ENCODE data around the gene KIF5C.
"Not testable (repeated sequence)": the region's sequence is repeated elsewhere in the genome, so short reads cannot be mapped to it uniquely, and the experiment has no call there.

KIF5C gene

DNA sequence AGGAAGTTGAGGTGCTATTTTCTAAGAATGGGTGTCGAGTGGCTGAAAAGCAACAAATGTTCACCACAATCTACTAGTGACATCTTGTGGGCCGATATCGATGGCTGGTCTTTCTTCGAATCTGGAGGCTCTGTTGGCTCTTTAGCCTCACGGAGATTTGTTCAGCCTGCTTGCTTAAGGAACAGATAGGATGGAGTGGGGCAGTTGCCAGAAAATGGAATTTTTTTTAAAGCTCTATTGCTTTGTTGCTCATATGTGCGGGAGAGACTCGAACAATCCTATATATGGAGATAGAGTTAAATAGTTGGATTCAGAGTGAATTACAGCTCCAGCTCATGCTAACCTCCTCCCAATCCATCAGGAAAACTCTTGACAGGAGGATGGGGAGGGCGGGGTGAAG lies 92.6 kb downstream of the KIF5C start:
- DNase-seq = no peak

DNA sequence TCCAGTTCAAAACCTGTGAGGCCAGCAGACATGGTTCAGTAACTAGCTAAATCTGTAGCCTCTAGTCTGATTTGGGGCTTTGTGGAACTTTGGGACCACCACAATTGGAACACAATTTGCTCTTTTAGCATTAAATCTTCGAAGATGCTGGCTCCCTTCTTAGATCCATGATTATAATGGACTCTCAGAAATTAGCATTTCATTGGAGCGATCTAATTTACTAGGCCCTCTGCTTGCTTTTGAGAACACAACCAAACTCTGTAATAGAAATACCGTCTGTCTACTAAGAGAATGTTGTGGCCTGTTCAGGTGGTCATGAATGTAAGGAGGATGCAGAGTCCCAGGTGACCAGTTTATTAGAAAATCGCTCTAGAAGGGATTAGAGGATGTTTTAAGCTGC lies 93.3 kb downstream of the KIF5C start:
- DNase-seq = no peak

DNA sequence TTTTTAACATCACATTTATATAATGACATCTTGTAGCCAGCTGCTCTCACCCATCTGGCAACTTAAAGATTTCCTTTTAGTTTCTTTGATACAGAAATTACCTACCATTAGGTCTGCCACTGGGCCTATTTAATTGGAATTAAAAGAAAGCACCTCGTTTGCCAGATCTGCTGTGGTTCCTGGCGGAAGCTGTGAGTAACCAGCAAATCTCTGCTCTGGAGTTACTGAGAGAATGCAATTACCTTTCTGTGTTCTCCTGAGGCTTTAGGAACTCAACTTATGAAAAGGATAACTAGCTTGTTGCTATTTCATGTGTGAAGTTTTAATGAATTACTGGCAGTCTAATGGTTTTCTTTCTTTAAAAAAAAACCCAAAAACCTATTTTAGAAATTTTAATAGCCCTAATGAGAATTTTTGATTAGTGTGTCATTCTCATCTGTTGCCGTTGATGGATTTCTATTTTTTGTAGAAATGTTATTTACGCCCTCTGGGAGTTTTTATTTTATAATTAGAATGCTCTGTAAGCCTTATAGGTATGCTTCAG lies 93.8 kb downstream of the KIF5C start:
- DNase-seq = no peak

DNA sequence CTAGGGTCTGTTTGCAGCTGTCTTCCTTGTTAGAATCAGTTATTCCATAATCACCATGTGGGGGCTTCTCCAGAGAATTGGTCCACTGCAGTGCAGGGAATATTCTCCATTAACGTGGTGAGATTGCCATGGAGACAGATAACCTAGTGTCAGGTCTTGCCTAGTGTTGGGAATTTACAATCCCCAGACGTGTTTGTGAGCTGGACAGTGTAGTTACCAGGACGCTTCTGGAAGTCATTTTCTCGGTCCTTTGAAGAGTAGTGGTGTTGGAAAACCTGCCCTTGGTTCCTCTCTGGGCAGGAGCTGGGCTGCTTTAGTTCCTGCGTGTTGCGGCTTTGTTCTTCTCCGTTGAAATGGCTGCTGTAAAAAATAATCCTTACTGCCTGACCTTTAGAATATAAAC lies 94.6 kb downstream of the KIF5C start:
- DNase-seq = no peak

DNA sequence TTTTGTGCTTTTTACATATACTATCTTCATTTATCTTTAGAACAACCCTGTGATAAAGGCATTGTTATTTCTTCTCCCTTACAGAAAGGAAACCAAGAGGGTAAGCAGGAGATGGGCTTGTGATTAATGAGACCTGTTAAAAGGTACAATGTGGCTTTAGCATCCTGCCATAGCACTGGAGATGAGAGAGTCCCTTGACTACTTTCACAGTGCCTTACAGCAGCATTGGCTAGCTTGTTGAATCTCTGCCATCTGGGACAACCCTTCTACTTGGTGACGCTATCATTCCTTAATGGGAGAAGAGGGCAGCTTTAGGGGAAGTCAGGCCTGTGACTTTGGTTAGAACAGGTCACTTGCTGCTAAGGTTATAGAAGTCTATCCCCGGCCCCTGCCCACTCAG lies 95.4 kb downstream of the KIF5C start:
- no peak for DNase-seq

DNA sequence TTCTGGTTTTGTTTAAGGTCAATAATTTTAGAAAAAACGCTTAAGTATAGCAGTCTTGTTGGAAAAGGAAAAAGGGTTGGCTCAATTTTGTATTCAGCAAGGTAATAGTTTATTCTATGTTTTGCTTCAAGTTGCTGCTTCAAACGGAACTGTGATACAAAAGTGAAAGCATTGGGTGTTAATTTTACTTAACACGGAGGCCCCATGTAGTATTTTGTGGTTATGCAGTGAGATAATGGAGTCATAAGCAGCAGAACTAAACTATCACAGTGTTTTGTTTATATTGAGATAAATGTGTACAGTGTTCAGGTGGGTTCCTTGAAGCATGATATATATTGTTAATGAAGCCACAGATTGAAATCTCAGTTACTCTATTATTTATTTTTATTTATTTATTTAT lies 96.5 kb downstream of the KIF5C start:
- DNase-seq = no peak

DNA sequence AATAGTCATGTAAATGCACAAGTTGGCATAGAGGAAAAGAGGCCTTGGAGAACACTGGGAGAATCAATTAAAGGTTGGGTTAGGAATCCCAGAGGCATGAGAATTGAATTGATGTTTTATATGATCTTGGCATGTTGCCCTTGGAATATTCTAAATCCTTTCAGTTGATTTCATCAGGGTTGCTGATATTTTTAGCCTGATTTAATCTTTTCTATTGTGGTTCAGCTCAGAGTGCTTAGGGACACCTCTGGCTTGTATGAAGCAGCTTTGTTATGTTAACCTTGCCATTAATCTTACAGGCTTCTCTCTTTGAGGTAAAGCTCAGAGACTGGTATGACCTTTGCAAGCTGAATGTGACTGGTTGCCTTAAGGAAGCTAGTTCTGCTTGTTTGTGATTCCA lies 99.1 kb downstream of the KIF5C start:
- no peak for DNase-seq

DNA sequence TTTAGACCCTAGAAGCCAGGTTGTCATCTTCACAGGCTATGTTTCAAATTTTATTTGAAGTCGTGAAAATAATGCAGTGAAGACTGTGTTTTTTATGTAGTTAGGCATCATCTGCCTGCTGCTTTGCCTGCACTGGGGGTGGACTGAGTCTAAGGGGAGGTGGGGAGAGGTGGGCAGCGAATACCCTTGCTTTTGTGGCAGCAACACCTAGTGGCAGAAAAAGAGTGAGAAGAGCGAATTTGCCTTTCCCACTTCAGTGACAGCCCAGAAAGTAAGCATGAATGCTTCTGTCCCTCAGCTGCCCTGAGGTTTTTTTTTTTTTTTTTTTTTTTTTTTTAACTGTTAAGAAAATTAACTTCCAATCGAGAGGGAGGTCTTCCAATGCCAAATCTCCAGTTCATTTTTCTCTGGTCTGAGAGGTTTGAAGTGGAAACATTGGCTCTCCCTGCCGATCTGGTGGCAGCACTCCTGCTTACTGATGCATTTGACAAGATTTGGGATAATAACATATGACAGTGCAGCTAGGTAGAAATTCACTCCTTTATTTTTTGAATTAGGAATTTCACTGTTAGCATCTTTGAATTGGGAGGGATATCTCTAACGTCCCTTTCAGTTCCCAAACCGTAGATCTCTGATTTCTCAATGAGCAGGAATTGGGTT lies 103.1 kb downstream of the KIF5C start:
- no peak for DNase-seq

DNA sequence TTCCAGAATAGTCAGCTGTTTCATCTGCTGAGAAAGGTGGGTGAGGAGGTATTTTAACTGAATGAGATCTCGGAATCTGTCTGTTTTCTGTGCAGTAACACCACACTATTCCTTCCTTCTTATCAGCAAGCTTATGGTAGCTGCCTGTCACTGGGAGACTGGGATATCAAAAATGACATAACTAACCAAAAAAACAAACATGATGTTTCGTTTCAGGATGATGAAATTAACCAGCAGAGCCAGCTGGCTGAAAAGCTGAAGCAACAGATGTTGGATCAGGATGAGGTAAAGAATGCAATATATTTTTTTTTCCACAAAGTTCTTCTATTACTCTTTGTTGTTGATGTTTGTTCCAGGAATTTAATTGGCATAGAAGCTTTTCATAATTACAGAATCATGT lies 103.7 kb downstream of the KIF5C start:
- peak; percentile 55 for DNase-seq

DNA sequence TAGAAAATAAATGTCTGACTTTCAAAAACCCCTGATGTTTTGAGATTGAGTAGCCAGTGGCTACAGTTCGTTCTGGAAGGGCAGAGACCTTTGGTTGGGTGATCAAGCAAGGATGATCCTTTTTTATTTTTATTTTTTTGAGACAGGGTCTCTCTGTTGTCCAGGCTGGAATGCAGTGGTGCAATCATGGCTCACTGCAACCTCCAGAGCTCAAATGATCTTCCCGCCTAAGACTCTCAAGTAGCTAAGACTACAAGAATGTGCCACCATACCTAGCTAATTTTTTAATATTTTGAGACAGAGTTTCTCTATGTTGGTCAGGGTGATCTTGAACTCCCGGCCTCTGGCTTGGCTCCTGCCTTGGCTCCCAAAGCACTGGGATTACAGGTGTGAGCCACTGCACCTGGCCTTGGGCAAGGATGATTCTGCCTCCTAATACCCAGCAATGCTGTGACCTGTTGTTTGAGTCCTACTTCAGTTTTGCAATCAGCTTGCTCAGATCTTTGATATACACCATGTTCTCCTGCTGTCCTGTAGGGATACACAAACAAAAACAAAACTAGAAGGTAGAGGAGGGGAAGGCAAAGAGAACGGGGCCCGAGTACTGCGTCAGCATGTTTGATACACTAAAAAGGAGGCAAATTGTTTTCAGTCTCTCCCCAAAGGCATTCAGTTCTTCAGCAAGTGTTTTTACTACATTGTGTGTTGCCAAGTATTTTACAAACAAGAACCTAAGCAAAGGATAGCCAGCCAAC lies 104.3 kb downstream of the KIF5C start:
- DNase-seq = no peak

DNA sequence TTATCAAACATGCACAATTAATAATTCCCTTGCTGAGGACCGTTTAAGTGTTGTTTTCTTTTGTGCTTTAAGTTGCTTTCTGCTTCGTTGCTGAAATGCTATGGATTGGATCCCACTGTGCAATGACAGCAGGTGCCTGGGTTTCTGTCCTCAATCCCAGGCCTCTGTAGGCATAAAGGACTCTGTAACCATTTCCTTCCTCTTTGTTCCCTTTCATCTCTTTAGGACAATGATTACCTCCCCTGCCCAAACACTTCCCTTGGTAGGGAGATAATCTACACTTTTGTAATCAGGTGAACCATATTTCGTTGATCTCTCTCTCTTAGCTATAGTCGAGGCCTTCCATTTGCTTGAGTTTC lies 104.9 kb downstream of the KIF5C start:
- peak; percentile 29 for DNase-seq

DNA sequence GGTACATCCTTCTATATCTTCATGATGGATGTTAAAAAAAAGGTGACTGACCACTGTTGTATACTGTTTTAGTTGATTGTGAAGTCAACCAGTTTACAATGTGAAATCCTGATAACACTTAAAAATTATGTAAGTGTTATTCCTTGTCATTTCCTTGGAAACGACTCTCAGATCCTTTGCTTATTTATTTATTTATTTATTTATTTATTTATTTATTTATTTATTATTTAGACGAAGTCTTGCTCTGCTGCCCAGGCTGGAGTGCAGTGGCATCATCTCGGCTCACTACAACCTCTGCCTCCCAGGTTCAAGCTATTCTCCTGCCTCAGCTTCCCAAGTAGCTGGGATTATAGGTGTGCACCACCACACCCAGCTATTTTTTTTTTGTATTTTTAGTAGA lies 105.5 kb downstream of the KIF5C start:
- DNase-seq = not testable (repeated sequence)

DNA sequence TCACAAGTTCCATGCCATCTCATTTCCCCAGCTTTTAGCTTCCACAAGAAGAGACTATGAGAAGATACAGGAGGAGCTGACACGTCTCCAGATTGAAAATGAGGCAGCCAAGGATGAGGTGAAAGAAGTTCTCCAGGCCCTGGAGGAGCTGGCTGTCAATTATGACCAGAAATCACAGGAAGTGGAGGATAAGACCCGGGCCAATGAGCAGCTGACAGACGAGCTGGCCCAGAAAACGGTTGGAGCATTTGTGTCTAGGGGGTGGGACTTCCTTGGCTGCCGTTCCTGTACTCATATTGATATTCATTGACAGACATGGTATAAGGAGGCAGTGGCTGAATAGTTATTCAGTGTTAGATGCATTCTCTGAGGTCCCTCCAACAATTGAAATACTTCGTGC lies 106.3 kb downstream of the KIF5C start:
- no peak for DNase-seq

DNA sequence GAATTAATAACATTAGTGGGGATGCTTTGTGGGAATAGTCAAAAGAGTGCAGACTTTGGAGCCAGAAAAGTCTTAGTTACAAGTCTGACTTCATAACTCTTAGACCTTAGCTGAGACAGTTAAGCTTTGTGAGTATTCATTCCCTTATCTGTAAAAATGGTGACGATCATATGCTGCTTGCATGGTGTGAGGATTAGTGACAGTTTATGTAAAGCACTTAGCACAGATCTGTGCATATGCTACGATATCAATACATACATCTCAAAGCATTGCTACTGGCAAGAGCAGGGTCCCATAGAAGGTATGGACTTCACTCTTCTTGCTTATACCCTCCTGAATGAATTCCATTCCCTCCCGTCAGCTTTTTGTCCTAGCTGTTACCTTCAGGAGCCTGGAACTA lies 106.8 kb downstream of the KIF5C start:
- DNase-seq = no peak

DNA sequence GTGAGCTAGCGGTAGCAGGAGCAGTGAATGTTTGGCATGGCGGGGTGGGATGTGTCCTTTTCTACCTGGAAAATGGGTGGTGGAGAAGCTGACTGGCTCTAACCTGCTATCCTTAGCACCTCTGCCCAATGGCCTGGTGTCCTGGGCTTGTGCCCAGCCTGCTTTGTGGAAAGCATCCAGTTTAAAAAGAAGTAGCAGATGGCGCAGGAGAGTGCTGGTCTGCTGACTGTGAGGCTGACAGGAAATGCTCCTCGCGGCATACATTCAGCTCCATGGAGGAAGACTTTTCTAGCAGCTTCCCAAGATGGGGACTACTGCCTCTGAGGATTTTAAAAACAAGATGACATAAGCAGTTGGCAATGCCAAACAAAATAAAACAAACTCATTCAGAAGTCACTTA lies 107.3 kb downstream of the KIF5C start:
- DNase-seq = no peak

DNA sequence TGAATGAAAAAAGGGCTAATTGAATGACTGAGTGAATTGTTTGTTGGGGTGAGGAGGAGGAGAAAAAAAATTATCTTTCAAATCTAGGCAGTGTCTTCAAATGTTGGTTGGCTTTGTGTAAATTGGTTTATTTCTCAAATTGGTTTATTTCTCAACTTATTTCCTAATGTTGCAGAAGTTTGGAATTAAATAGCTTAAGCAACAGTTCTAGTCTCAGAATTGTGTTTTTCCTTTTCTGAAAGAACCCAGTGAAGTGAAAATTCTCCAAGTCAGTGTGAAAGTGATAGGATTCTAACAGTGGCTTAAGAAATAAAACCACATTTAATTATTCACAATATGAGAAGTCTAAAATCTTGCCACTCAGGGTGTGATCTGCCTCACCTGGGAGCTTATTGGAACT lies 108.9 kb downstream of the KIF5C start:
- DNase-seq = no peak

DNA sequence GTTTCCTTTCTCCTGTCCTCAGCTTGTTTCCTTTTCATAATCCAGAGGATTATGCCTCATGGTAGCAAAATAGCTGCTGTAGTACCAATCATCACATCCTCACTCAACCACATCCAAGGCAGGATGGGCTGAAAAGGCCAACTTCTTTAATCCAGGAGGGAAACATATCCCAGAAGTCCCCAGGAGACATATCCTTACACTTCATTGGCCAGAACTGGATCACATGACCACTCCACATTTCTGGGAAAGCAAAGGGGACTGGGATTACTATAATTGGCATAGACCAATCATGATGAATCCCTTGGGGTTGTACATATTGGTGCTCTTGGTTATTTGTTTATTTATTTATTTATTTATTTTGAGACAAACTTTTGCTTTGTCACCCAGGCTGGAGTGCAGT lies 109.4 kb downstream of the KIF5C start:
- DNase-seq = no peak

DNA sequence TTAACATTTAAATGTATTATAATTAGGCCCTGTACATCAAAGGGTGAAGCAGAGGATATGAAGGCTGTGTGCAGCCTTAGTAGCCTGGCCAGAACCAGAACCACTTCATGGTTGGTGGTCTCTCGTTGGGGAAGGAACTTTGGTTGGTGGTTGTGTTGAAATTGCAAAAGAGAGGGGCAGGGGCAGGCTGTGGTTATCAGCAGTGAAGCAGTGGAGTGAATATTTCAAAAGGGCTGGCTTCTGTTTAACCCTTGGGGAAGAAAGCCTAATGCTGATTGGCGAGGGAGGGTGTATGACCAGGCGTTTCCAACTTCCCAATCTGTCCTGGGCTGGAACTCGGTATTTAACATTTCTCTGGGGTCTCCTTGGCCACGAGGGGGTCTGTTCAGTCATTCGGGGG lies 112.3 kb downstream of the KIF5C start:
- DNase-seq = peak; percentile 46

DNA sequence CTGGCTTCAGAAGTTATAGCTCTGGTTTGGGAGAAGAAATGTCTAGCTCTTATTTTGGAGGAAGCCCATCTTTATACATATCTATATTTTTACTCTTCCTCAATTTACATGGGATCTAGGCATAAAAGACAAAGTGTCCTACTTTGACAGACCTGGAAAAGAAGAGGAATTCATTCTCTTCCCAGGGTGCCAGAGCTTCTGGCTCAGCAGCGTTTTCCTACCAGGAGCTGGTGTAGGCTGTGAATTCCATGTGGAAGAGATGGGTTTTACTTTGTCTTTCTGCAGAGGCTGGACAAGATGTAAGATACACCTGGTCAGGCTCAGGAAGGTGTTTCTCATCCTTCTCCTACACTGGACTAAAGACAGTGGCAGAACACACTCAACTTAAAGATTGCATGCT lies 113.3 kb downstream of the KIF5C start:
- no peak for DNase-seq

DNA sequence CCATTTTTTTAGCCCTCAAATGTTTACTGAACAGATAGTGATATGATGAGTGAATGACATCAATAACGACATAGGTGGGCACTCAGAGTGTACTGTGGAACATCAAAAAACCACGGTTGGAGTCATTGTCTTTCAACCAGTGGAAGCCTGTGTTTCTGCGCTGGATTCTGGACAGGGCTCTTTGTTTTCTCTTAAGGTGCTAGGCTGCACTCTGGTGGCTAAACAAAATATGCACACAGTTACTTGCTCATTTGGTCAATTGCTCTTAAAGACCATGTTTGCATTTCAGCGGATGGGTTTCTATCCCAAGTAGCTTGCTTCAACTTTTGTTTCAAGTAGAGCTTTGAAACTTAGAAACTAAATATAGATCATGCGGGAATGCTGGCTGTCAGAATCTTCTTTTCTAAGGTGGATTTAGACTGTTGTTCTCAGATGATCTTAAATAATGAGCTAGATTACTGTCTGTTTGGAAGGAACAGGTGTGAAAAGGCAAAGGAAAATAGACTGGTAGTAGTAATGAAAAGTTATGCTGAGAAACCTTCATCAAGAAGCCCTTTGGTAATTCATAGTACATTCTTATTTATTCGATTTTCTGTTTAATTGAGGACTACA lies 115.0 kb downstream of the KIF5C start:
- peak; percentile 39 for DNase-seq

DNA sequence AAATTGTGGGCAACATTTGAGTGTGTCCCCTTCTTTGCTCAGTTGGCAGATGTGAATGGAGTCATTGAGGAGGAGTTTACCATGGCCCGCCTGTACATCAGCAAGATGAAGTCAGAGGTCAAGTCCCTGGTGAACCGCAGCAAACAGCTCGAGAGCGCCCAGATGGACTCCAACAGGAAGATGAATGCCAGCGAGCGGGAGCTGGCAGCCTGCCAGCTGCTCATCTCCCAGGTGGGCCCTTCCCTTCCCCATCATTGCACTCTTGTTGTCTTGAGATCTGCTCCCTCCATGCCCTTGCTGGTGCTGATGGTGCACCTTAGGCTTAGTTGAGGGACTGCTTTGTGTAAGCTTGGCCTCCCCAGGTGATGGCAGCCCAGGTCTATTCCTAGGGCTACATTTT lies 115.9 kb downstream of the KIF5C start:
- no peak for DNase-seq

DNA sequence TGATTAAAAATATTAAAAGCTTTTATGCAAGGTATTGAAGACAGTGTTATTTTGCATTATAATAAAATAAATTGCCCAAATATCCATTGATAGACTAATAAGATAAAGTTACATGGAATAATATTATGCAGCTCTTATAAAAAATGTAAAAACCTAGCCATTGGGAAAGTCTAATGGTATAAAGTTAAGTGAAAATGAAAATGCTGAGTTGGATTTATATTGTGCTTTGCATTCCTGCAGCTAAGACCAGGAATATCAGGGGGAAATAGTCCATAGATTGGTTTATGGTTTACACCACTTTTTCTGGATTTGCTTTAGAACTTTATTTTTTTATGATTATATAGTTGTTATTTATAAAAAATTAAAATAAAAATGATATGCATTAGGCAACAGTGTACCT lies 117.4 kb downstream of the KIF5C start:
- no peak for DNase-seq

DNA sequence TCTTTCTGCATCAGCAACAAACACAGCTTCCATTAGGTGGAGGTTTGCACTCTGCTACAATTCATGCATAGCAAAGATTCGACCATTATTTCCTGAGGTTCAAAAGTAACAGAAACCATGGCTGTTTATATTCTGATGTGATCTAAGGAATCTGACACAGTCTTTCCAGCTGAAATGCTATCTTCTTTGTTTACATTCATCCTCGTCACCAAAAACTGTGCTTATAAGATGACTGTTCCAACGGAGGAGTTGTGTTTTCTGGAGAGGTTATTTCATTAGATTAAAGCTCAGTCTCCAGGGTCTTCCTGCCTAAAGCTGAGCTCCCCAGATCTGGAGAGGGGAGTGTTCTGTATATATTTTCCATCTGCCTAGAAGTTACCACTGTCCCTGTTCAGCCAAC lies 118.3 kb downstream of the KIF5C start:
- DNase-seq = no peak

DNA sequence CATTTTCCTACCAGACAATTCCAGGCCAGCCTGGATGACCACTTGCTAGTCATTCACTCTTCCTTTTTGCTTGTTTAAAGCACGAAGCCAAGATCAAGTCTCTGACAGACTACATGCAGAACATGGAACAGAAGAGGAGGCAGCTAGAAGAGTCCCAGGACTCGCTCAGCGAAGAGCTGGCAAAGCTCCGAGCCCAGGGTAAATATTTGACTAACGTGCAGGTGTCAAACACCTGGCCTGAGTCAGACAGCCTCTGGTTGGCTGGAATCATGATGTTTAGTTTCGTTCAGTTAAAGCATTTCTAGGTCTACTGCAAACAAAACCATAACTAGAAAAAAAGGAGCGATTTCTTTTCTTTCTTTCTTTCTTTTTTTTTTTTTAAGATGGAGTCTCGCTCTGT lies 119.3 kb downstream of the KIF5C start:
- no peak for DNase-seq

Data from GF-D8 (cell line).